ENCODE data around the gene EGLN2.

DNA sequence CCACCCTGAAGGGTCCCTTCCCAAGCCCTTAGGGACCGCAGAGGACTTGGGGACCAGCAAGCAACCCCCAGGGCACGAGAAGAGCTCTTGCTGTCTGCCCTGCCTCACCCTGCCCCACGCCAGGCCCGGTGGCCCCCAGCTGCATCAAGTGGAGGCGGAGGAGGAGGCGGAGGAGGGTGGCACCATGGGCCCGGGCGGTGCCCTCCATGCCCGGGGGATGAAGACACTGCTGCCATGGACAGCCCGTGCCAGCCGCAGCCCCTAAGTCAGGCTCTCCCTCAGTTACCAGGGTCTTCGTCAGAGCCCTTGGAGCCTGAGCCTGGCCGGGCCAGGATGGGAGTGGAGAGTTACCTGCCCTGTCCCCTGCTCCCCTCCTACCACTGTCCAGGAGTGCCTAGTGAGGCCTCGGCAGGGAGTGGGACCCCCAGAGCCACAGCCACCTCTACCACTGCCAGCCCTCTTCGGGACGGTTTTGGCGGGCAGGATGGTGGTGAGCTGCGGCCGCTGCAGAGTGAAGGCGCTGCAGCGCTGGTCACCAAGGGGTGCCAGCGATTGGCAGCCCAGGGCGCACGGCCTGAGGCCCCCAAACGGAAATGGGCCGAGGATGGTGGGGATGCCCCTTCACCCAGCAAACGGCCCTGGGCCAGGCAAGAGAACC, 1.5 kb downstream of the EGLN2 start:
- TF ChIP-seq SIN3A (IDR thresholded peaks at IDR 0.05; ENCODE audit: low read depth) (no peak), JUND (IDR thresholded peaks at IDR 0.05) (no peak), POLR2AphosphoS5 (IDR thresholded peaks at IDR 0.05; ENCODE audit: low read depth, low read length) (no peak)

All from HCT116 (cell line).